ENCODE data around the gene RIN3.
"Not testable (repeated sequence)": the region's sequence is repeated elsewhere in the genome, so short reads cannot be mapped to it uniquely, and the experiment has no call there.

The RIN3 gene

GRCh38 chr14:92665661-92666110 is 152.1 kb downstream of the RIN3 start:
- DNase-seq (ENCODE audit: low read depth): no peak

GRCh38 chr14:92666251-92666650 is 152.7 kb downstream of the RIN3 start:
- DNase-seq (ENCODE audit: low read depth): no peak

- DNase-seq (ENCODE audit: low read depth): no peak
Observed at GRCh38 chr14:92668276-92668973, 154.8 kb downstream of the RIN3 start.

- no peak for DNase-seq (ENCODE audit: low read depth)
Observed at GRCh38 chr14:92670160-92670559, 156.6 kb downstream of the RIN3 start.

GRCh38 chr14:92670643-92671366 is 157.2 kb downstream of the RIN3 start:
- DNase-seq (ENCODE audit: low read depth): no peak

- DNase-seq (ENCODE audit: low read depth): no peak
Observed at GRCh38 chr14:92673601-92674150, 160.1 kb downstream of the RIN3 start.

- DNase-seq (ENCODE audit: low read depth): no peak
Observed at GRCh38 chr14:92675421-92675820, 161.8 kb downstream of the RIN3 start.

GRCh38 chr14:92675976-92676375 is 162.4 kb downstream of the RIN3 start:
- DNase-seq (ENCODE audit: low read depth): no peak

- DNase-seq (ENCODE audit: low read depth): no peak
Observed at GRCh38 chr14:92676403-92677086, 163.0 kb downstream of the RIN3 start.

GRCh38 chr14:92677087-92677668 is 163.6 kb downstream of the RIN3 start:
- no peak for DNase-seq (ENCODE audit: low read depth)

- no peak for DNase-seq (ENCODE audit: low read depth)
Observed at GRCh38 chr14:92677955-92678354, 164.4 kb downstream of the RIN3 start.

GRCh38 chr14:92678766-92679165 is 165.2 kb downstream of the RIN3 start:
- no peak for DNase-seq (ENCODE audit: low read depth)

GRCh38 chr14:92679246-92679645 is 165.7 kb downstream of the RIN3 start:
- no peak for DNase-seq (ENCODE audit: low read depth)

- not testable (repeated sequence) for DNase-seq (ENCODE audit: low read depth)
Observed at GRCh38 chr14:92680330-92680729, 166.7 kb downstream of the RIN3 start.

GRCh38 chr14:92680781-92681650 is 167.4 kb downstream of the RIN3 start:
- DNase-seq (ENCODE audit: low read depth): peak; percentile 50

GRCh38 chr14:92683041-92683440 is 169.5 kb downstream of the RIN3 start:
- no peak for DNase-seq (ENCODE audit: low read depth)

GRCh38 chr14:92684801-92685560 is 171.4 kb downstream of the RIN3 start:
- no peak for DNase-seq (ENCODE audit: low read depth)

- no peak for DNase-seq (ENCODE audit: low read depth)
Observed at GRCh38 chr14:92685784-92686355, 172.3 kb downstream of the RIN3 start.

GRCh38 chr14:92686411-92686899 is 172.9 kb downstream of the RIN3 start:
- DNase-seq (ENCODE audit: low read depth): no peak

- DNase-seq (ENCODE audit: low read depth): peak; percentile 21
Observed at GRCh38 chr14:92686900-92687427, 173.4 kb downstream of the RIN3 start.

Measured in stimulated activated CD8-positive, alpha-beta memory T cell treated with anti-CD3 and anti-CD28 coated beads, Interleukin-15, amount 100 ng/mL, for 1 hour (primary cell).